Measurements from ENCODE around the gene TRHDE.

GRCh38 chr12:72234886-72235285 lies 37.3 kb upstream of the TRHDE start:
- TF ChIP-seq GATA2 (IDR thresholded peaks at IDR 0.05; ENCODE audit: low read depth, low read length) = no peak
- TF ChIP-seq GATA3 (IDR thresholded peaks at IDR 0.05; ENCODE audit: low read depth, low read length) = no peak
